Thymus (tissue), 11 donors: ENCODE measurements around the gene OPRL1. TPM values are rescaled to one million over a fixed set of nuclear protein-coding genes. Genes with fewer than 3 reads are reported as not detected.
"Not testable (repeated sequence)": the region's sequence is repeated elsewhere in the genome, so short reads cannot be mapped to it uniquely, and the experiment has no call there.

ENCODE experiments used
- DNase-seq, 9 donors: peaks; one replicate each; pipeline ENCODE4 v3.0.0-alpha.2; 2013; ENCODE audit warnings: low spot score in 9 of 9, low read depth in 6 of 9, missing footprints in 1 of 9
- H3K27ac ChIP-seq, 2 donors: one replicate each; pipeline ENCODE4 v1.5.1; 2013; ENCODE audit warnings: control low read depth in 1 of 2, low read depth in 1 of 2, low read length in 1 of 2, mild to moderate bottlenecking in 1 of 2, moderate library complexity in 1 of 2
- H3K27me3 ChIP-seq, 2 donors: one replicate each; pipeline ENCODE4 v1.5.1; 2013; ENCODE audit warnings: low read length in 1 of 2; ENCODE audit not compliant: control insufficient read depth in 2 of 2, insufficient read depth in 1 of 2
- H3K36me3 ChIP-seq, 2 donors: one replicate each; pipeline ENCODE4 v1.5.1; 2013; ENCODE audit warnings: low read length in 1 of 2, mild to moderate bottlenecking in 1 of 2, moderate library complexity in 1 of 2; ENCODE audit not compliant: control insufficient read depth in 2 of 2, insufficient read depth in 2 of 2
- H3K4me1 ChIP-seq, 2 donors: one replicate each; pipeline ENCODE4 v1.5.1; 2013; ENCODE audit warnings: low read length in 2 of 2; ENCODE audit not compliant: control insufficient read depth in 2 of 2, insufficient read depth in 2 of 2
- H3K4me3 ChIP-seq, 2 donors: one replicate each; pipeline ENCODE4 v1.5.1; 2013; ENCODE audit warnings: low read length in 2 of 2, control low read depth in 1 of 2, mild to moderate bottlenecking in 1 of 2
- H3K9me3 ChIP-seq, 2 donors: one replicate each; pipeline ENCODE4 v1.5.1; 2013; ENCODE audit warnings: low read length in 1 of 2, mild to moderate bottlenecking in 1 of 2; ENCODE audit not compliant: control insufficient read depth in 2 of 2, insufficient read depth in 1 of 2
- WGBS: extraction: QIAGEN DNeasy Blood & Tissue Kit; methylation state at CpG from one replicate; pipeline ENCODE4 v1.1.7; 2013; 5-methylcytosine and 5-hydroxymethylcytosine counted together
- polyA plus RNA-seq: library from polyadenylated mRNA; stranded (reverse); fragments of 200-250 nt; gene quantifications from one replicate; pipeline ENCODE4 v1.2.3, GENCODE V29; 2013
- total RNA-seq: library from RNA; stranded (reverse); fragments of 120-200 nt; gene quantifications from one replicate; pipeline ENCODE4 v1.2.4, GENCODE V29; 2013
- donor health status: healthy.

Gene OPRL1
- total and polyA plus RNA-seq, 2 donors = 1.1 to 1.4 TPM

- H3K4me3 ChIP-seq, H3K36me3 ChIP-seq, DNase-seq, H3K27ac ChIP-seq, H3K9me3 ChIP-seq: not testable (repeated sequence)
- WGBS = 95% methylated on average over 11 of the region's 11 CpGs
- Histone ChIP-seq H3K4me1 (peaks cover 0 to 15% of the 10 kb centered on the region in 2 donors), H3K27me3 (peaks cover 0 to 13% of the 10 kb centered on the region in 2 donors)
These were observed 43.0 kb downstream of the OPRL1 start for GRCh38 chr20:64122927-64123326.

GRCh38 chr20:64123517-64123916 is 43.6 kb downstream of the OPRL1 start:
- H3K4me3 ChIP-seq, H3K36me3 ChIP-seq, DNase-seq, H3K9me3 ChIP-seq, H3K27ac ChIP-seq: not testable (repeated sequence)
- 96% methylated on average over 11 of the region's 11 CpGs for WGBS
- Histone ChIP-seq H3K4me1 (peaks cover 0 to 15% of the 10 kb centered on the region in 2 donors), H3K27me3 (peaks cover 0 to 13% of the 10 kb centered on the region in 2 donors)

GRCh38 chr20:64129146-64129782 is 49.4 kb downstream of the OPRL1 start:
- WGBS = 92% methylated on average over 11 of the region's 11 CpGs
- DNase-seq = no peak
- Histone ChIP-seq H3K27ac (no peak overlapping the region), H3K36me3 (no peaks in the 10 kb centered on the region), H3K4me1 (no peaks in the 10 kb centered on the region), H3K4me3 (no peak overlapping the region), H3K9me3 (no peaks in the 10 kb centered on the region), H3K27me3 (peaks cover 0 to 9% of the 10 kb centered on the region in 2 donors)

- no peaks in the 10 kb centered on the region for H3K9me3 ChIP-seq
- no peaks in the 10 kb centered on the region for H3K36me3 ChIP-seq
- no peaks in the 10 kb centered on the region for H3K4me1 ChIP-seq
- 80% methylated on average over 5 of the region's 5 CpGs for WGBS
- H3K4me3 ChIP-seq = no peak overlapping the region
- no peak overlapping the region for H3K27ac ChIP-seq
- no peak for DNase-seq
- H3K27me3 ChIP-seq = peaks cover 0 to 10% of the 10 kb centered on the region in 2 donors
These were observed 50.4 kb downstream of the OPRL1 start for GRCh38 chr20:64130271-64130670.

- no peaks in the 10 kb centered on the region for H3K9me3 ChIP-seq
These were observed 51.0 kb downstream of the OPRL1 start for GRCh38 chr20:64130876-64131275.

GRCh38 chr20:64131406-64131805 is 51.5 kb downstream of the OPRL1 start:
- no peak overlapping the region for H3K4me3 ChIP-seq
- peaks cover 0 to 10% of the 10 kb centered on the region in 2 donors for H3K27me3 ChIP-seq
- DNase-seq = no peak

More at GRCh38 chr20:64130876-64131275, 51.0 kb downstream of the OPRL1 start:
- no peak for DNase-seq
- no peak overlapping the region for H3K27ac ChIP-seq
- H3K4me1 ChIP-seq = no peaks in the 10 kb centered on the region
- no peaks in the 10 kb centered on the region for H3K36me3 ChIP-seq
- peaks cover 0 to 10% of the 10 kb centered on the region in 2 donors for H3K27me3 ChIP-seq
- WGBS = 95% methylated on average over 10 of the region's 10 CpGs
- no peak overlapping the region for H3K4me3 ChIP-seq

GRCh38 chr20:64133951-64134407 is 54.1 kb downstream of the OPRL1 start:
- Histone ChIP-seq H3K4me3 (no peak overlapping the region), H3K27ac (no peak overlapping the region), H3K36me3 (no peaks in the 10 kb centered on the region), H3K9me3 (no peaks in the 10 kb centered on the region), H3K27me3 (peaks cover 0 to 10% of the 10 kb centered on the region in 2 donors), H3K4me1 (no peaks in the 10 kb centered on the region)
- DNase-seq = no peak
- 75% methylated on average over 8 of the region's 8 CpGs for WGBS

More at GRCh38 chr20:64131406-64131805, 51.5 kb downstream of the OPRL1 start:
- no peaks in the 10 kb centered on the region for H3K4me1 ChIP-seq
- no peaks in the 10 kb centered on the region for H3K36me3 ChIP-seq
- no peaks in the 10 kb centered on the region for H3K9me3 ChIP-seq
- no peak overlapping the region for H3K27ac ChIP-seq
- 95% methylated on average over 4 of the region's 4 CpGs for WGBS

GRCh38 chr20:64134744-64135143 is 54.9 kb downstream of the OPRL1 start:
- not testable (repeated sequence) for DNase-seq, H3K9me3 ChIP-seq
- WGBS = 90% methylated on average over 20 of the region's 20 CpGs

GRCh38 chr20:64136004-64136710 is 56.3 kb downstream of the OPRL1 start:
- H3K4me1 ChIP-seq = no peaks in the 10 kb centered on the region
- DNase-seq = no peak
- H3K4me3 ChIP-seq = no peak overlapping the region
- no peaks in the 10 kb centered on the region for H3K9me3 ChIP-seq
- 93% methylated on average over 32 of the region's 32 CpGs for WGBS
- no peaks in the 10 kb centered on the region for H3K36me3 ChIP-seq
- H3K27ac ChIP-seq = no peak overlapping the region
- H3K27me3 ChIP-seq = peaks cover 0 to 7% of the 10 kb centered on the region in 2 donors

More at GRCh38 chr20:64134744-64135143, 54.9 kb downstream of the OPRL1 start:
- not testable (repeated sequence) for H3K36me3 ChIP-seq, H3K4me3 ChIP-seq, H3K27me3 ChIP-seq, H3K27ac ChIP-seq, H3K4me1 ChIP-seq
